Mesendoderm (in vitro differentiated cells): ENCODE data around the gene CIART.

ENCODE experiments used
- DNase-seq: peaks from one replicate; pipeline ENCODE4 v3.0.0; 2013
- H2AK5ac ChIP-seq: 2 replicates; pipeline ENCODE4 v1.6.1; 2013; ENCODE audit warnings: low read length, inconsistent platforms
- H2BK120ac ChIP-seq: 2 replicates; pipeline ENCODE4 v1.6.1; 2013; ENCODE audit warnings: low read depth, mild to moderate bottlenecking, low read length, moderate library complexity, mixed read lengths
- H2BK15ac ChIP-seq: replicated peaks from 2 replicates; pipeline ENCODE4 v1.6.1; 2013; ENCODE audit warnings: low read depth, mild to moderate bottlenecking, moderate library complexity
- H2BK5ac ChIP-seq: 2 replicates; pipeline ENCODE4 v1.6.1; 2013; ENCODE audit warnings: low read length, inconsistent platforms
- H3K18ac ChIP-seq: 2 replicates; pipeline ENCODE4 v1.6.1; 2013; ENCODE audit warnings: mild to moderate bottlenecking, low read length, mixed read lengths
- H3K23ac ChIP-seq: one replicate; pipeline ENCODE4 v1.6.1; 2013; ENCODE audit warnings: low read length
- H3K27ac ChIP-seq: 2 replicates; pipeline ENCODE4 v1.5.1; 2013; ENCODE audit warnings: low read depth, mild to moderate bottlenecking, inconsistent platforms, low read length, moderate library complexity
- H3K27me3 ChIP-seq: 2 replicates; pipeline ENCODE4 v1.6.1; 2013; ENCODE audit warnings: low read length, control low read depth, mild to moderate bottlenecking, inconsistent platforms; ENCODE audit not compliant: insufficient read depth, poor library complexity
- H3K36me3 ChIP-seq: 2 replicates; pipeline ENCODE4 v1.6.1; 2013; ENCODE audit warnings: low read length, inconsistent platforms; ENCODE audit not compliant: control insufficient read depth, insufficient read depth
- H3K4ac ChIP-seq: one replicate; pipeline ENCODE4 v1.6.1; 2013; ENCODE audit warnings: low read depth, mild to moderate bottlenecking, low read length, moderate library complexity
- H3K4me1 ChIP-seq: 2 replicates; pipeline ENCODE4 v1.6.1; 2013; ENCODE audit warnings: low read depth, low read length, inconsistent platforms; ENCODE audit not compliant: control insufficient read depth
- H3K4me2 ChIP-seq: 2 replicates; pipeline ENCODE4 v1.6.1; 2013; ENCODE audit warnings: low read length
- H3K4me3 ChIP-seq: 2 replicates; pipeline ENCODE4 v1.5.1; 2013; ENCODE audit warnings: mild to moderate bottlenecking, low read length
- H3K56ac ChIP-seq: one replicate; pipeline ENCODE4 v1.6.1; 2013; ENCODE audit warnings: low read length
- H3K79me1 ChIP-seq: 2 replicates; pipeline ENCODE4 v1.6.1; 2013; ENCODE audit warnings: low read length, inconsistent platforms
- H3K79me2 ChIP-seq: 2 replicates; pipeline ENCODE4 v1.6.1; 2013; ENCODE audit warnings: mild to moderate bottlenecking, low read length; ENCODE audit not compliant: control insufficient read depth, insufficient read depth
- H3K9ac ChIP-seq: 2 replicates; pipeline ENCODE4 v1.6.1; 2013; ENCODE audit warnings: low read length, inconsistent platforms
- H4K5ac ChIP-seq: one replicate; pipeline ENCODE4 v1.6.1; 2013; ENCODE audit warnings: low read length
- H4K8ac ChIP-seq: one replicate; pipeline ENCODE4 v1.6.1; 2013; ENCODE audit warnings: low read depth, mild to moderate bottlenecking, control low read depth, low read length, moderate library complexity
- WGBS: extraction: QIAGEN DNeasy Blood & Tissue Kit; methylation state at CpG from one replicate; pipeline ENCODE4 v1.1.7; 2013; ENCODE audit warnings: low lambda C conversion rate, missing lambda C conversion rate; ENCODE audit not compliant: insufficient coverage; ENCODE audit errors: extremely low coverage; 5-methylcytosine and 5-hydroxymethylcytosine counted together

Gene CIART

GRCh38 chr1:150259217-150259616, 23.1 kb upstream of the CIART start:
- Histone ChIP-seq H3K27ac (peak overlapping the region; percentile 88), H2BK120ac (peak overlapping the region; percentile 62), H3K56ac (peak overlapping the region; percentile 90), H2BK5ac (peak overlapping the region; percentile 81), H3K79me2 (peaks cover 7% of the 10 kb centered on the region), H3K27me3 (no peaks in the 10 kb centered on the region), H3K4me2 (peak overlapping the region; percentile 48), H3K4ac (peak overlapping the region; percentile 56), H2AK5ac (peak overlapping the region; percentile 12), H3K79me1 (peaks cover 6% of the 10 kb centered on the region), H3K4me3 (peak overlapping the region; percentile 18), H3K4me1 (peaks cover 9% of the 10 kb centered on the region), H3K23ac (no peak overlapping the region), H3K9ac (peak overlapping the region; percentile 88), H3K18ac (peak overlapping the region; percentile 96), H4K8ac (no peak overlapping the region), H3K36me3 (no peaks in the 10 kb centered on the region), H2BK15ac (no peak overlapping the region), H4K5ac (no peak overlapping the region)
- WGBS: no CpG with 5 or more reads among the region's 4 CpGs
- no peak for DNase-seq

DNA sequence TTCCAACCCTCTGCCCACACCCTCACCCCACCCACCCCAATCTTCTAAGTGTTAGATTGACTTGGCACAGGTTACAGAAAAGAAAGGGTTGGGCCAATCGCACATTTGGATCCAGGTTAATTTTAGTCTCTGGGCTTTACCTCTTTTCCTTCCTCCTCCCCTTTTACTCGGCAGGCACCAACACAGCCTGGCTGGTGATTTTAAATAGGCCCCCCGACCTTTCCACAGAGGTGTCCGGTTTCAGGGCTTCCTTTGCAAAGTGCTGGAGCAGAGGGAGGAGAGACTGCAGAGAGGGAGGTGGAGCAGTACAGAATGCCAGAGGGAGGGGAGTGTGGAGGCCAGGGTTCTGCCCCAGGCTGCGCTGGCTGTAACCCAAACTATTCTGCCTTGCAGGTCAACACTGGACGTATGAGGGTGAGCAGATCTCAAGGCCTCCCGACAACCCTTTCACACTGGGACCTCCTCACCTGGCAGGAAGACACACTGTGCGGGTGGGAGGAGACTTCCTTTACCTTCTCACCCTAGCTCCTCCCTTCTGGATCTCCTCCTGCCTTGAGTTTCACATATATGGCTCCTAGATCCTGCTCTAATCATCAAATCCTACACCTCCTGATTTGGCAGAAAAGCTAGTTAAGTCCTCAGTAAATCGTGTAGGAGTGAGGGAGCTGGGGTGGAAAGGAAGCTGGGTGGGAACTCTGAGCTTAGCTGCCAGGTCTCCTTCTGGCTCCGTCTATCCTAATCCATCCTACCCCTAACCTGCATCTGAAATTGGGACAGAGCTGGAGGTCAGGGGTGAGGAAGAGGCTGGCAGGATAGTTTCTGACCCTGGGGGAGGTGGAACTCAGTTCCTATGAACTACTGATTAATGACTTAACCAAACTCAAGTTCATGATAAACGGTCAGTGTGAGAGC, 22.3 kb upstream of the CIART start:
- peak; percentile 94 for DNase-seq
- H3K4me2 ChIP-seq: peak overlapping the region; percentile 48
- peaks cover 2% of the 10 kb centered on the region for H3K36me3 ChIP-seq
- peak overlapping the region; percentile 81 for H2BK5ac ChIP-seq
- H2BK120ac ChIP-seq: peak overlapping the region; percentile 62
- H3K27ac ChIP-seq: peak overlapping the region; percentile 88
- peaks cover 9% of the 10 kb centered on the region for H3K4me1 ChIP-seq
- H3K4ac ChIP-seq: peak overlapping the region; percentile 56
- H3K79me2 ChIP-seq: peaks cover 7% of the 10 kb centered on the region
- peak overlapping the region; percentile 96 for H3K18ac ChIP-seq
- H3K9ac ChIP-seq: peak overlapping the region; percentile 88
- no CpG with 5 or more reads among the region's 11 CpGs for WGBS
- peak overlapping the region; percentile 90 for H3K56ac ChIP-seq
- peak overlapping the region; percentile 18 for H3K4me3 ChIP-seq
- H3K23ac ChIP-seq: no peak overlapping the region
- H3K27me3 ChIP-seq: no peaks in the 10 kb centered on the region
- no peak overlapping the region for H4K5ac ChIP-seq
- H3K79me1 ChIP-seq: peaks cover 7% of the 10 kb centered on the region
- no peak overlapping the region for H2AK5ac ChIP-seq
- no peak overlapping the region for H2BK15ac ChIP-seq
- no peak overlapping the region for H4K8ac ChIP-seq

- H3K36me3 ChIP-seq: peaks cover 4% of the 10 kb centered on the region
- no peaks in the 10 kb centered on the region for H3K27me3 ChIP-seq
- no peak overlapping the region for H3K18ac ChIP-seq
- no peak overlapping the region for H3K4ac ChIP-seq
- no peak overlapping the region for H4K5ac ChIP-seq
- H3K79me1 ChIP-seq: peaks cover 11% of the 10 kb centered on the region
- H3K4me1 ChIP-seq: peaks cover 8% of the 10 kb centered on the region
- no peak overlapping the region for H3K56ac ChIP-seq
- H3K4me2 ChIP-seq: no peak overlapping the region
- no peak overlapping the region for H3K23ac ChIP-seq
- H3K79me2 ChIP-seq: peaks cover 8% of the 10 kb centered on the region
- WGBS: no CpG with 5 or more reads among the region's 6 CpGs
- H2BK120ac ChIP-seq: no peak overlapping the region
- DNase-seq: no peak
- no peak overlapping the region for H2AK5ac ChIP-seq
- H4K8ac ChIP-seq: no peak overlapping the region
- no peak overlapping the region for H3K27ac ChIP-seq
- H2BK5ac ChIP-seq: no peak overlapping the region
- no peak overlapping the region for H2BK15ac ChIP-seq
- H3K4me3 ChIP-seq: no peak overlapping the region
- H3K9ac ChIP-seq: no peak overlapping the region
These were observed 21.0 kb upstream of the CIART start for GRCh38 chr1:150261367-150261766.

- no peak overlapping the region for H3K18ac ChIP-seq
- WGBS: no CpG with 5 or more reads among the region's 6 CpGs
These were observed 19.7 kb upstream of the CIART start for GRCh38 chr1:150262388-150263320.

DNA sequence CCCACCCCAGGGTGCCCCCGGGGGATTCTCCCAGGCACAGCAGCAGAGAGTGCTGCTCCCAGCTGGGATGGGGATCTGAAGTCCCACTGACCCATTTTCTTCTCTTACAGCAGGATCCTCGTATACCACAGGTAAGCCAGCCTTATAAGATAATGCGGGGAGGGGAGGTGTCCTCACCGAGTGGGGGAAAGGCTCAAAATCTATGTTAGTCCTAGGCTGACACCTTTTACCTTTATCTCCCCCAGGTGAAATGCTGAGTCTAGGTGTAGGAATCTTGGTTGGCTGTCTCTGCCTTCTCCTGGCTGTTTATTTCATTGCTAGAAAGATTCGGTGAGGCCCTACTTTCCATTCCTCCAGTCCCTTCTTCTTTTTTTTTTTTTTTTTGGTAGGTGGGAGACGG, 18.8 kb upstream of the CIART start:
- Histone ChIP-seq H4K8ac (no peak overlapping the region), H3K4me1 (peaks cover 12% of the 10 kb centered on the region), H3K79me1 (peaks cover 26% of the 10 kb centered on the region), H3K27me3 (no peaks in the 10 kb centered on the region), H3K79me2 (peaks cover 28% of the 10 kb centered on the region), H3K4me3 (no peak overlapping the region), H3K56ac (no peak overlapping the region), H2AK5ac (no peak overlapping the region), H3K23ac (no peak overlapping the region), H3K36me3 (peaks cover 6% of the 10 kb centered on the region), H2BK120ac (no peak overlapping the region), H2BK15ac (no peak overlapping the region), H2BK5ac (no peak overlapping the region), H3K27ac (no peak overlapping the region), H3K4me2 (no peak overlapping the region), H3K4ac (no peak overlapping the region), H4K5ac (no peak overlapping the region), H3K9ac (no peak overlapping the region), H3K18ac (no peak overlapping the region)
- no peak for DNase-seq
- whole genome bisulfite sequencing: no CpG with 5 or more reads among the region's 6 CpGs

More at GRCh38 chr1:150262388-150263320, 19.7 kb upstream of the CIART start:
- H3K23ac ChIP-seq: no peak overlapping the region
- no peak overlapping the region for H3K4me2 ChIP-seq
- H3K36me3 ChIP-seq: peaks cover 6% of the 10 kb centered on the region
- no peak overlapping the region for H2AK5ac ChIP-seq
- no peak overlapping the region for H4K5ac ChIP-seq
- H4K8ac ChIP-seq: no peak overlapping the region
- no peak overlapping the region for H3K4ac ChIP-seq
- H2BK5ac ChIP-seq: no peak overlapping the region
- H3K9ac ChIP-seq: no peak overlapping the region
- H3K79me1 ChIP-seq: peaks cover 20% of the 10 kb centered on the region
- peaks cover 9% of the 10 kb centered on the region for H3K4me1 ChIP-seq
- H2BK15ac ChIP-seq: no peak overlapping the region
- H3K79me2 ChIP-seq: peaks cover 20% of the 10 kb centered on the region
- H3K4me3 ChIP-seq: no peak overlapping the region
- no peak overlapping the region for H3K27ac ChIP-seq
- no peak overlapping the region for H2BK120ac ChIP-seq
- H3K56ac ChIP-seq: peak overlapping the region; percentile 3
- H3K27me3 ChIP-seq: no peaks in the 10 kb centered on the region
- DNase-seq: no peak
